Measurements from ENCODE around the gene PALB2. TPM values are rescaled to one million over a fixed set of nuclear protein-coding genes. Genes with fewer than 3 reads are reported as not detected.

Gene PALB2
- total and polyA plus RNA-seq, 9 of the 15 experiments (the other 6 are each of a cell fraction or from before 2014, with no cell fraction given), result 7.0 to 25.8 (median 15.2) TPM

DNA sequence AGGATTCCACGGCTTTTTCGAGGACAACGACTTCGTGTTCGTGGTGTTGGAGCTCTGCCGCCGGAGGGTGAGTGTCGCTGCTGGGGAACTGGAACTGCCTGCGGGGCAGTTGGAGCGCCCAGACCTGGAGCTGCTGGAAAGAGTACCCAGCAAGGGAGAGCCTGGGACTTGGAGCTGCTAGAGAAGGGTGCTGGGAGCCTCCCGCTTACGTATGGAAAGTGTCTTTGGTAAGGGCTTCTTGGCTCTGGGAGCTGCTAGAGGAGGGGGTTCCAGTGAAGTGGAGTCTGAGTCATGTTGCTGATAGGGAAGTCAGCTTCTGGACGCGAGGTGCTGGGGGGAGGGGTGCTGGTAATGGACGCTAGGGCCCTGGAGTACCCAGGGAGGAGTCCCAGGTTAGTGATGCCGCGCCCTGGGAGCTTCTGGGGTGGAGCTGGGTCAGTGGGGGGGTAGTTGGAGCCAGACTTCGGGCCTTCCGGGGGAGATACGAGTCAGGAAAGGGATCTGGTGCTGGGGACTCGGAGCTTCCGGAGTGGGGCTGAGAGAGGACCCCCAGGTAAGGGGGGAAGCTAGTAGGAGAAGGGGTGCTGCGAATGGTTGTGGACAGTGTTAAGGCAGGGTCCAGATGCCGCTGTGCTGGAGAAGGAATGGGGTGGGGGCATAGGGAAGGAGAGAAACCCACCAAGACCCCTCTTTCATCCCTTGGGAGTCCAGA lies 38.3 kb upstream of the PALB2 start (continued):
- TF ChIP-seq KAT7 (CRISPR knock-in tag; IDR thresholded peaks at IDR 0.05; ENCODE audit: borderline replicate concordance), result 0 out of 2 replicates have a peak, but pooled peaks have one; percentile 77
- TF ChIP-seq, protein P1, sequence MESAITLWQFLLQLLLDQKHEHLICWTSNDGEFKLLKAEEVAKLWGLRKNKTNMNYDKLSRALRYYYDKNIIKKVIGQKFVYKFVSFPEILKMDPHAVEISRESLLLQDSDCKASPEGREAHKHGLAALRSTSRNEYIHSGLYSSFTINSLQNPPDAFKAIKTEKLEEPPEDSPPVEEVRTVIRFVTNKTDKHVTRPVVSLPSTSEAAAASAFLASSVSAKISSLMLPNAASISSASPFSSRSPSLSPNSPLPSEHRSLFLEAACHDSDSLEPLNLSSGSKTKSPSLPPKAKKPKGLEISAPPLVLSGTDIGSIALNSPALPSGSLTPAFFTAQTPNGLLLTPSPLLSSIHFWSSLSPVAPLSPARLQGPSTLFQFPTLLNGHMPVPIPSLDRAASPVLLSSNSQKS (CRISPR knock-in tag; IDR thresholded peaks at IDR 0.05), result no peak
- TF ChIP-seq C11orf30 (IDR thresholded peaks at IDR 0.05; ENCODE audit: low read depth), result peak; percentile 40; the same call in 1 of the 2 replicates
- no peak for TF ChIP-seq NELFE (IDR thresholded peaks at IDR 0.05; ENCODE audit: insufficient read depth, insufficient read length)
- peak; percentile 33; the same call in 1 of the 2 replicates for TF ChIP-seq ZBTB7A (IDR thresholded peaks at IDR 0.05; ENCODE audit: borderline replicate concordance, control insufficient read depth, low read depth, low read length)
- TF ChIP-seq CEBPG (CRISPR knock-in tag; IDR thresholded peaks at IDR 0.05), result no peak
- TF ChIP-seq CEBPG (tag; conservative IDR thresholded peaks at IDR 0.05 in 1 of 2, IDR thresholded peaks at IDR 0.05 in 1 of 2), result no peak
- TF ChIP-seq POLR2G (IDR thresholded peaks at IDR 0.05; ENCODE audit: low read depth, low read length), result no peak
- TF ChIP-seq, protein P2, sequence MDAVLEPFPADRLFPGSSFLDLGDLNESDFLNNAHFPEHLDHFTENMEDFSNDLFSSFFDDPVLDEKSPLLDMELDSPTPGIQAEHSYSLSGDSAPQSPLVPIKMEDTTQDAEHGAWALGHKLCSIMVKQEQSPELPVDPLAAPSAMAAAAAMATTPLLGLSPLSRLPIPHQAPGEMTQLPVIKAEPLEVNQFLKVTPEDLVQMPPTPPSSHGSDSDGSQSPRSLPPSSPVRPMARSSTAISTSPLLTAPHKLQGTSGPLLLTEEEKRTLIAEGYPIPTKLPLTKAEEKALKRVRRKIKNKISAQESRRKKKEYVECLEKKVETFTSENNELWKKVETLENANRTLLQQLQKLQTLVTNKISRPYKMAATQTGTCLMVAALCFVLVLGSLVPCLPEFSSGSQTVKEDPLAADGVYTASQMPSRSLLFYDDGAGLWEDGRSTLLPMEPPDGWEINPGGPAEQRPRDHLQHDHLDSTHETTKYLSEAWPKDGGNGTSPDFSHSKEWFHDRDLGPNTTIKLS (IDR thresholded peaks at IDR 0.05; ENCODE audit: borderline replicate concordance, low read depth), result peak; percentile 49; the same call in 1 of the 2 replicates
- TF ChIP-seq, protein P3, sequence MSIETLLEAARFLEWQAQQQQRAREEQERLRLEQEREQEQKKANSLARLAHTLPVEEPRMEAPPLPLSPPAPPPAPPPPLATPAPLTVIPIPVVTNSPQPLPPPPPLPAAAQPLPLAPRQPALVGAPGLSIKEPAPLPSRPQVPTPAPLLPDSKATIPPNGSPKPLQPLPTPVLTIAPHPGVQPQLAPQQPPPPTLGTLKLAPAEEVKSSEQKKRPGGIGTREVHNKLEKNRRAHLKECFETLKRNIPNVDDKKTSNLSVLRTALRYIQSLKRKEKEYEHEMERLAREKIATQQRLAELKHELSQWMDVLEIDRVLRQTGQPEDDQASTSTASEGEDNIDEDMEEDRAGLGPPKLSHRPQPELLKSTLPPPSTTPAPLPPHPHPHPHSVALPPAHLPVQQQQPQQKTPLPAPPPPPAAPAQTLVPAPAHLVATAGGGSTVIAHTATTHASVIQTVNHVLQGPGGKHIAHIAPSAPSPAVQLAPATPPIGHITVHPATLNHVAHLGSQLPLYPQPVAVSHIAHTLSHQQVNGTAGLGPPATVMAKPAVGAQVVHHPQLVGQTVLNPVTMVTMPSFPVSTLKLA (conservative IDR thresholded peaks at IDR 0.05), result peak in 1 of 2 experiments; percentile 56; a peak in 3 of 4 replicates
- 0 out of 2 replicates have a peak, but pooled peaks have one; percentile 52 for TF ChIP-seq ZNF12 (CRISPR knock-in tag; IDR thresholded peaks at IDR 0.05)
- peak; percentile 43 for TF ChIP-seq EP300 (IDR thresholded peaks at IDR 0.05; ENCODE audit: low read length)
- TF ChIP-seq, protein P4, sequence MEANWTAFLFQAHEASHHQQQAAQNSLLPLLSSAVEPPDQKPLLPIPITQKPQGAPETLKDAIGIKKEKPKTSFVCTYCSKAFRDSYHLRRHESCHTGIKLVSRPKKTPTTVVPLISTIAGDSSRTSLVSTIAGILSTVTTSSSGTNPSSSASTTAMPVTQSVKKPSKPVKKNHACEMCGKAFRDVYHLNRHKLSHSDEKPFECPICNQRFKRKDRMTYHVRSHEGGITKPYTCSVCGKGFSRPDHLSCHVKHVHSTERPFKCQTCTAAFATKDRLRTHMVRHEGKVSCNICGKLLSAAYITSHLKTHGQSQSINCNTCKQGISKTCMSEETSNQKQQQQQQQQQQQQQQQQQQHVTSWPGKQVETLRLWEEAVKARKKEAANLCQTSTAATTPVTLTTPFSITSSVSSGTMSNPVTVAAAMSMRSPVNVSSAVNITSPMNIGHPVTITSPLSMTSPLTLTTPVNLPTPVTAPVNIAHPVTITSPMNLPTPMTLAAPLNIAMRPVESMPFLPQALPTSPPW (CRISPR knock-in tag; IDR thresholded peaks at IDR 0.05), result peak; percentile 54
- TF ChIP-seq ARID1B (IDR thresholded peaks at IDR 0.05), result peak; percentile 64
- TF ChIP-seq, protein P5, sequence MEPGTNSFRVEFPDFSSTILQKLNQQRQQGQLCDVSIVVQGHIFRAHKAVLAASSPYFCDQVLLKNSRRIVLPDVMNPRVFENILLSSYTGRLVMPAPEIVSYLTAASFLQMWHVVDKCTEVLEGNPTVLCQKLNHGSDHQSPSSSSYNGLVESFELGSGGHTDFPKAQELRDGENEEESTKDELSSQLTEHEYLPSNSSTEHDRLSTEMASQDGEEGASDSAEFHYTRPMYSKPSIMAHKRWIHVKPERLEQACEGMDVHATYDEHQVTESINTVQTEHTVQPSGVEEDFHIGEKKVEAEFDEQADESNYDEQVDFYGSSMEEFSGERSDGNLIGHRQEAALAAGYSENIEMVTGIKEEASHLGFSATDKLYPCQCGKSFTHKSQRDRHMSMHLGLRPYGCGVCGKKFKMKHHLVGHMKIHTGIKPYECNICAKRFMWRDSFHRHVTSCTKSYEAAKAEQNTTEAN (CRISPR knock-in tag; IDR thresholded peaks at IDR 0.05), result no peak
- TF ChIP-seq RBBP5 (IDR thresholded peaks at IDR 0.05; ENCODE audit: borderline replicate concordance, insufficient read depth, low read length, poor library complexity, severe bottlenecking), result peak; percentile 10
- TF ChIP-seq FOXA3 (CRISPR knock-in tag; conservative IDR thresholded peaks at IDR 0.05 in 1 of 2, IDR thresholded peaks at IDR 0.05 in 1 of 2), result 0 out of 4 replicates have a peak, but pooled peaks of 1 of the 2 experiments have one; percentile 27

All from K562 (cell line).